ENCODE measurements around the gene ZNF362.
"Not testable (repeated sequence)": the region's sequence is repeated elsewhere in the genome, so short reads cannot be mapped to it uniquely, and the experiment has no call there.

ZNF362 gene

DNA sequence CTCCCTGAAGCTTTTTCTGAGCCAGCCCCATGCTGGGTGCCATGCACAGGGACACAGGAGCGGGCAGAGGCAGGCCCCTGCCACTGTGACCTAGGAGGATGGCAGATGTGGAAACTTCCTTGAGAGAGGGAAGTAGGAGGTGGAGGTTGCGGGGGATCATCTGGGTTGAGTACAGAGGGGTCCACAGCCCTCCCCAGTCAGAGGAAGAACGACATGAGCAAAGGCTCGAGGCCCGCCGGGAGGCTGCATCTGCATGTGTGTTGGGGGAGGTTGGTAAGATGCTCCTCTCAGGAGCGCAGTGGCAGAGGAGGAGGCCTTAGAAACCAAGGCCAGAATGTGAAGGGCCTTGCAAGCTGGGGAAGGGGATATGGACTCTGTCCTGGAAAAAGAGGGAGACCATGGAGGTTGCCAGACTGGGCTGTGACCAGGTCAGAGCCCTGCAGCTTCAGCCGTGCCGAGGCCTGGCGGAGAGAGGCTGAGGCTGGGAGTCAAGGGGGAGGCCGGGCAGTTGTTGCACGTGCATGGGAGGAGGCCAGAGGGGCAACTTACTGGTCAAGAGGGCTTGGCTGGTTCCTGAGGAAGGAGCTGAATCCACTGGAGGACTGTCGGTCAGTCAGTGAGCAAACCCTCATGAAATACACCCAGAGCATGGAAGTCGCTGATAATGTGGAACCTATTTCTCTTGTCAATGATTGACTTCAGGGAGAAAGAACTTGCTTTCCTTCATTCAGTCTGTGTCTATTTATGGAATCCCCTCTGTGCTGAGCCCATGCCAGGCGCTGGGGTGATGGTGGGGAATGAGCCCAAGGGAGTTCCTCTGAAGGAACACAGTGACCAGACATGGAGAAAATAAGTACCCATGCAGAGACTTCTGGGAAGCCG, 32.9 kb downstream of the ZNF362 start:
- no peak for DNase-seq

DNA sequence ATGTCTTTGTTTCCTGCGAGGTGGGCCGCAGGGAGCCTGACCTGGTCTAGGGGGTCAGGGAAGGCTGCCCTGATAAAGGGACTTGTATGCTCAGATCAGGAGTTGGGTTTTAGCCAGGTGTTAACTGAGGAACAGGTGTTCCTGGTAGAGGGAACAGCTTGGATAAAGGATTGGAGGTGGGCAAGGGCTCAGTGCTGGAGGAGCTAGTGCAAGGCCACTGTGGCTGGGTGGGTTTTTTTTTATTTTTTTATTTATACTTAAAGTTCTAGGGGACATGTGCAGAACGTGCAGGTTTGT, 33.5 kb downstream of the ZNF362 start:
- DNase-seq, result no peak

DNA sequence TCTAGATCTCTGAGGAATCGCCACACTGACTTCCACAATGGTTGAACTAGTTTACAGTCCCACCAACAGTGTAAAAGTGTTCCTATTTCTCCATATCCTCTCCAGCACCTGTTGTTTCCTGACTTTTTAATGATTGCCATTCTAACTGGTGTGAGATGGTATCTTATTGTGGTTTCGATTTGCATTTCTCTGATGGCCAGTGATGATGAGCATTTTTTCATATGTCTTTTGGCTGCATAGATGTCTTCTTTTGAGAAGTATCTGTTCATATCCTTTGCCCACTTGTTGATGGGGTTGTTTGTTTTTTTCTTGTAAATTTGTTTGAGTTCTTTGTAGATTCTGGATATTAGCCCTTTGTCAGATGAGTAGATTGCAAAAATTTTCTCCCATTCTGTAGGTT, 34.3 kb downstream of the ZNF362 start:
- not testable (repeated sequence) for DNase-seq

DNA sequence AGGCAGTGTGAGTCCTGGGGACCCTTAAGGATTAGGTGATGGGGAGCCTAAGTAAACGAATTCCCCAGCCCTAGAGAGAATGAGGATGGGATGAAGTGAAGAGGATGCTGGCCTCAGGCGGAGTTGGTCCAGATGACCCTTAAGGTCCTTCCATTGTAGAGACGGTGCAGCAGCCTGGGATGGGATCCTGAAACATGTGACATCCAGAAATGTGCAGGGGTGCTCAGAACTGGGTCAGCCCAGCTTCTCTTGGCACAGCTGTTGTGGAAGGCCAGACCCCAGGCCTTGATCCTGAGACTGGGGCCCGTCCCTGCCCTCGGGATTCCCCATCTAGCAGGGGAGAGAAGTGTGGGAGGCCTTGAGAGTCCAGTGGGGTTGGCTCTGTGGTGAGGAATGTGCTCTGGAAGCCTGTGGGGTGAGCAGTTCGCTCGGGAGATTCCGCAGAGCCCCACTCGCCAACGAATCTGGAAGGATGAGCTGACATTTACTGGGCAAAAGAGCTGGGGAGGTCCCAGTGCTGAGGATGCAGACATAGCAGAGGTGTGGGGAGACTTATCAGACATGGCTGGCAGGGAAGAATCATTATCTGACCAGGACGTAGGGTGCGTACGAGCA, 36.5 kb downstream of the ZNF362 start:
- DNase-seq, result no peak

DNA sequence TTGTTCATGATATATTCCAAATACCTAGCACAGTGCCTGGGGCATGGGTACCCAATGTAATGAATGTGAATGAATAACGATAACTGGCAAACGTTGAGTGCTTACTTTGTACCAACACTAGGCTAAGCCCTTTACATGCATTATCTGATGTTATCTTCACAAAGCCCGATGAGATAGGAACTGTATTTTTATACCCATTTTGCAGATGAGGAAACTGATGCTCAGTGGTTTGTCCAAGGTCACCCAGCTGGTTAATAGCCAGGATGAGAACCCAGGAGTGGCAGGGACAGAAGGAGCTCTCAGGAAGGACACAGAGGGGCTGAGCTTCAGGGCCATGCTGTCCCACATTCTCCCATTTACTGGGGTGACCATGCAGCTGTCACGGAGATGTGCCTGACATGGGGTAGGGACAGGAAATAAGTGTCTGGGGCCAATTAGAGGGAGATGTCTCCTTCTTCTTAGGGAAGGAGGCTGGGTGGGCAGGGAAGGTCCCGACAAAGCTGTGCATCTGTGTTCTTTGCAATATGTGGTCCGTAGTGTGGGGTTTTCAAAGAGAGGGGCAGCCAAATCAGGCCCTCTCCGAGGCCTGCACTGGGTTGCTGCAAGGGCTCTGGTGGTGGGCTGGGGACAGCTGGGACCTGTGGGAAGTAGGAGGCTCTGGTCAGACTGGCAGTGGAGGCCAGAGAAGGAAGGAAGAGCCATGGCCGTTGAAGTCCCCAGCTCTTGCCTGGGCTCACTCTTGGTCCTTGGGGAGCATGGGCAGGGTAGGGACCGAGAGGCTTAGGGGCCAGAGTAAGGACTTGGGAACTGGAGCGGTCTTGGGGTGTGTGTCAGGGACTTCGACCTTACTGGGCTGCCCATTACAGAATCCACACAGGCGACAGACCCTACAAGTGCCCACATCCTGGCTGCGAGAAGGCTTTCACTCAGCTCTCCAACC, 38.0 kb downstream of the ZNF362 start:
- no peak for DNase-seq

DNA sequence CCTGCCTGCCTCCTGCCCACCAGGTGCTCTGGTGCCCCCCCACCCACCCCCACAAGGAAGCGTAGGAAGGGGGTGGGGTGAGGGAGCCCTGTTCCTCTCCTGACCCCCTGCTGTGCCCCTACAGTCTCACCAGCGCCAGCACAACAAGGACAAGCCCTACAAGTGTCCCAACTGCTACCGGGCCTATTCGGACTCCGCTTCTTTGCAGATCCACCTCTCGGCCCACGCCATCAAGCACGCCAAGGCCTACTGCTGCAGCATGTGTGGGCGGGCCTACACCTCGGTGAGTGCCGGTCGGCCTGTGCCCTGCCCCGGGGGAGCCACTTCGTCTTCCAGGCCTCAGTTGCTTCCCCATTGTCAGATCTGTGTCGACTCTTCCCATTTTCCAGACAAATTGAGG, 38.7 kb downstream of the ZNF362 start:
- DNase-seq, result no peak

DNA sequence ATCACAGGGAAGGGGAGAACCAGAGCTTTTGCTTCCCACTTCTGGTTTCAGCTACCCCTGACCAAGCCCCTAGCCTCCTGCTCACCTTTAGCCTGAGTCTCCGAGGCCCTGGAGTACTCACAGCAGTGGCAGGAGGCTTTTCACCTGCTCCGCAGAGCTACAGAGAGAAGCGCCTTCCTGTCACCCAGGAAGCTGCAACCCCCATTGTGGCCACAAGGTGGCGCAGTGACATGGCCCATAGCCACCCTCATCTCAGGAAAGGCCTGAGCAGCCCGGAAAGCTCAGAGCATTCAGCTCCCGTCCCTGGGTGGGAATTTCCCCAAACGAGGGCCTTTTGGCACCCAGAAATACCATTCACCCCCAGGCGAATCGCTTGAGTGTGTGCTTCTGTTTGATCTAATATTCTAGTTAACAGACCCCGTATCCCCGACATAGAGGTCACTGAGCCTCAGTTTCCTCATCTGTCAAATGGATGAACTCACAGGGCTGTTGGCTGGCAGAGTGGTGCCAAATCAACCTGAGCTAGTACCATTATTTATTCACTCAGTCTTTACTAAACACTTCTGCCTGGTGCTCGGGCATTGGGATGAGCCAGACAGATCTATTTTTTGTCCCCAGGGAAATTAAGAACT, 39.3 kb downstream of the ZNF362 start:
- peak; percentile 85 for DNase-seq

DNA sequence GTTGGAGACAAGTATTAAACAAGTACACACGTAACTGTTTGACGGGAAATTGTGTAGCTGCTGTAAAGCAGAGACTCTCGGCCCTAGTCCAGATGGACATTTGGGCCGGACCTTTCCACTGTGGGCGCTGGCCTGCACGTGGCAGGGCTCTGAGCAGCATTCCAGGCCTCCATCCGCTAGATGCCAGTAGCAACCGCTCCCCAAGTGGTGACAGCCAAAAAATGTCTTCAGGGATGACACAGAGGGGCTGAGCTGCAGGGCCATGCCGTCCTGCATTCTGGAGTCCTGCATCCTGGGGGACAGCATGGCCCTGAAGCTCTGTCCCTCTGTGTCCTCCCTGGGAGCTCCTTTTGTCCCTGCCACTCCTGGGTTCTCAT, 39.8 kb downstream of the ZNF362 start:
- DNase-seq, result no peak

DNA sequence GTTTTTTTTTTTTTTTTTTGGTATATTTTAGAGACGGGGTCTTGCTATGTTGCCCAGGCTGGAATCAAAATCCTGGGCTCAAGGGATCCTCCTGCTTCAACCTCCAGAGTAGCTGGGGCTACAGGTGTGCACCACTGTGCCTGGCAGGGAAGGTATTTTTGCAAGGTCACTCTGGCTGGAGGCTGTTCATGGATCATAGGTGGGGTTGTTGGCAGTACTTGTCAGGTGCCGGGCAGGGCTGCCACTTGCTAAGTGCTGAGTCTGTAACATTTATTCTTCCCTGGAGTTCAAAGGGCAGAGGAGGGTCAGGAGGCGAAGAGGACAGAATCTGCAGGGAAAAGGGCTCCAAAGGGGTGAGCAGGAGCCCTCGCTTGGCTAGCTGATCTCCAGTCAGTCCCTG, 40.5 kb downstream of the ZNF362 start:
- DNase-seq, result no peak

DNA sequence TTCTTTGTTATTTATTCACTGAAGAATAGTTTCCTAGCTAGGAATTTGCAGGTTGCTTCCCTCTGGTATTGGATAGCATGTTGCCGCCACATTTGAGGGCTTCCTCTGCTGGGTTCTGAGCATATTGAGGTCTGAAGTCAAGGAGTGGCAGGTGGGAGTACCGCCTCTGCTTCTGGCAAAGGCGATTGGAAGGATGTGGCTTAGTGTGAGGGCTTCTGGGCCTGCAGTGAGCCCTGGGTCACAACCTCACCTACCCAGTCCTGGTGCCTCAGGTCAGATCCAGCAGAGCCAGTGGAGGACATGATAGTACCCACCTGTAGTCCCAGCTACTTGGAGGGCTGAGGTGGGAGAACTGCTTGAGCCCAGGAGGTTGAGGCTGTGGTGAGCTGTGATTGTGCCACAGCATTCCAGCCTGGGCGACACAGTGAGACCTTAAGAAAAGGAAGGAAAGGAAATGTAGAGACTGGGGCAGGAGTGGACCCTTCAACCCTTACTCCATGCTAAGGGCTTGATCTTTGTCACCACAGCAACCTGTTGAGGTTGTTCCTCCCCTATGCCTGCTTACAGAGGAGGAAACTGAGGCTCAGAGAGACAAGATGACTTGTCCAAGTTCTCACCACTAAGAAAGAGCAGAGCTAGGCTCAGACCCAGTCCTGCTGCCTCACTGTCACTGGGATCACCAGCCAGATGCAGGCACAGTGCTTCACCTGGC, 41.8 kb downstream of the ZNF362 start:
- DNase-seq, result no peak

DNA sequence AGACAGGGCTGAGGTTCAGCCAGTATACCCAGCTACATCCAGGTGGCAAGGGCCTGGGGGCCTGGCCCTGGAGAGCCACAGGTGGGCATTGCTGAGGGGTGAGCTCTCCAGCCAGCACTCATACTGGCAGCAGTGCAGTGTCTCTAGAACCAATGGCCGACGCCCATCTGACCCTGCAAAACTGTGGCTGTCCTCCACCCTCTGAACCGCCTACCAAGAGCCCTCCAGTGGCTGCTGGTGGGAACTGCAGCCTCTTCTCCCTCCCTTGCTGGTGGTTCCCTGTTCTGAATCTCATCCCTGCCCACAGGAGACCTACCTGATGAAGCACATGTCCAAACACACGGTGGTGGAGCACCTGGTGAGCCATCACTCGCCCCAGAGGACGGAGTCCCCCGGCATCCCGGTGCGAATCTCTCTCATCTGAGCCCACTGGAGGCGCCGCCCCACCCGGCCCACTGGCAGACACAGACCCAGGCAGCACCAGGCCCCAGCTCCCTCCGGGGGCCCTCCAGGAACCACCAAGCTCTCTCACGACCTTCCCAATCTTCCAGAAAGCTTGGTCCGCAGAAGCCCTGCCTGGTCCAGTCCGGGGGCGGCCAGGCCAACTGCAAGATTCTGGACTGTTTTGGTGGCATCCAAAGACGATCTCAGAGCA, 42.5 kb downstream of the ZNF362 start:
- DNase-seq, result peak; percentile 57

DNA sequence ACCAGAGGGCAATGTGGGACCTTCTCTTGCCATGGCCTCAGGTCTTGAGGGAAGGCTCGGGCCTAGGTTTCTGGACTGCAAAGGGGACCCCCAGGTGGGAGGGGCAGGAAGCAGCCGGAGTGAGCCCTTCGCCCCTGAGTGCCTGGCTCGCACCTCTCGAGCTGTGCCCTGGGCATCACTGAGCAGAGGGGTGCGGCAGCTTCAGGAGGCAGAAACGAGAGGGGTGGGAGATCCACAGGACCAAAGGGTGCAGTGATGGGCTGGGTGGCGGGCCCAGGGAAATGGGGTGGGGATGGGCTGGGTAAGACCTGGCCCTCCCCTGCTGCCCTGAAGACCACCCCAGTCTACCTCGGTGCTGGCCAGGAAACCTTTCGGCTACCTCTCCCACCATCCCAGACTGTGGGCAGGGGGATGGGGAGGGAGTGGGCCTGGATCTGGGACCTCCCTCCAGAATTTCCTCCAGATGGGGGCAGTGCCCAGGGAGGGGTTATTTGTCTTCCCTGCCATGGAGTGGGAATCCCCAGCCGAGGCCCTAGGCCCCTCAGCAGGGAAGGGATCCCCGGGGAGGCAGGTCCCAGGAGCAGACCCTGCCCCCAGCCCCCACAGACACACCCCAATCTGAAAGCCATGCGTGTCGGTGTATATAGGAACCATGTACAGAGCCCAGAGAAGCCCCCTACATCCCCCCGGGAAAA, 43.3 kb downstream of the ZNF362 start:
- no peak for DNase-seq

DNA sequence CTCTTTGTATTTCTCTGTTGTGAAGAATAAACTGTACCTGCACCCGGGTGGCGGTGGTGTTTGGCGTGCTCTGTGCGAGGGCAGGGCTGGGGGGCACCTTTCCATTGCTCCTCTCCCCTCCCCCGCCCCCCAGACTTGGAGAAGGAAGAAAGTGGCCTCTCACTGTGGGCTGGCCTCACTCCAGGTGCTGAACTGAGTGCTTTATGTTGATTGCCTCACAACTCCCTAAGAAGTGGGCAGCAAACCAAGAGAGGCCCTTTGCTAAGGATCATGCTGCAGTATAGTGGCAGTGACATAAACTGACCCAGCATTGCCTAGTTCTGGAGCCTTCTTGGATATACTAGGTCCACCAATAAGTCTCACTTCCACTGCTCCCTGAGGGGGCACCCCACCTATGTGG, 44.4 kb downstream of the ZNF362 start:
- no peak for DNase-seq

DNA sequence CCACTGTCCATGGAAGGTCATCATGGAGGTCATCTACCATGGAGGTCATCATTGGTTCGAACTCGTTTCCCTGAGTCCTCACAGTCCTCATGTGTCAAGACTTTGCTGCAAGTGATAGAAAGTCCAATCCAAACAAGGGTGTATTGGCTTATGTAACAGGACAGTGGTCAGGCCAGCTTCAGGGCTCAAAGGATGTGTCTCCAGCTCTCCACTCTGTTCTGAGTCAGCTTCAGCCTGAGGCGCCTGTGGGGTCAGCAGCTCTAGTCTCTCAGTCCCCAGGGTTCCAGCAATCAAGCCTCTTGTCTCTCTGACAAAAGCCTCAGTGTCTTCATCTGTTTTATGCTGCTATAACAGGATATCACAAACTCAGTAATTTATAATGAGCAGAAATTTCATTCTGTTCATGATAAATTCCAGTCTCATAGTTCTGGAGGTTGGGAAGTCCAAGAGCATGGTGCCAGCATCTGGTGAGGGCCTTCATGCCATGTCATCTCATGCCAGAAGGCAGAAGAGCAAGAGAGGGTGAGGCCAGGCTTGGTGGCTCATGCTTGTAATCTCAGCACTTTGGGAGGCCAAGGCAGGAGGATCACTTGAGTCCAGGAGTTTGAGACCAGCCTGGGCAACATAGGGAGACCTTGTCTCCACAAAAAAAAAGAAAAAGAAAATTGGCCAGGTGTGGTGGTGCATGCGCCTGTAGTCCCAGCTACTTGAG, 45.1 kb downstream of the ZNF362 start:
- no peak for DNase-seq

DNA sequence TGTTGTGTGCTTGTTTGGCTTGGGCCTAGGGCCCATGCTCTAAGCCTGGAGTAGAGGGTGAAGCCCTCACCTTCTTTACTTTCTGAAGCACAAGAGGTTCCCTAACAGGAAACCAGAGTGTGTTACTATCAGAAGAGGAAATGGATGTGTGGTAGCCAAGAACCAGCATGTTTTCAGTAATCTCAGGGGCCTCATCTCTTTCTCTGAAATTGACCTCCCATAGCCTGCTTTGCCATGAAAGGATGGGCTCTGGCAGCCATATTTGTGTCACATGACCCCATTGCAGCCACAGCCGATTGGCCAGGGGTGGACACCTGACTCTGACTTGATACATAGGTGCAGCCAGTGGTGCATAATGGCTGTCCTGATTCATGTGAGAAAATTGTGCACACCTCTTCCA, 46.0 kb downstream of the ZNF362 start:
- DNase-seq, result peak; percentile 20

DNA sequence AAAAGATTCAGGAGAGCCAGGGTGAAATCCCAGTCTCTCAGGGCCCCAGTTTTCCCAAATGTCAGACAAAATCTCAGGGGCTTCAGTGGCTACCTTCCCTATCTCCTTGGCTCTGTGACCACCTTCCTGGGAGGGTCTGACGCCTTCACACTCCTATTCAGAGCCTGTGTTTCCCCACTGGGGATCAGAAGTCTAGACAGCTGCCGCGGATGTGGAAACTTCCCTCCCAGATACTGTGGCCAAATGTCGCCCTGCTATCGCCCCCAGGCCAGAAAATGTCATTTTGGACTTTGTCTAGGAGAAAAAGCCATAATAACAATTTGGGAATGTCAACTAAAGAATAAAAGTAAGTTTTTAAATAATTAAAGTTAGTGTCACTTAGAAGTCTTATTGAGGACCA, 48.7 kb downstream of the ZNF362 start:
- no peak for DNase-seq

DNA sequence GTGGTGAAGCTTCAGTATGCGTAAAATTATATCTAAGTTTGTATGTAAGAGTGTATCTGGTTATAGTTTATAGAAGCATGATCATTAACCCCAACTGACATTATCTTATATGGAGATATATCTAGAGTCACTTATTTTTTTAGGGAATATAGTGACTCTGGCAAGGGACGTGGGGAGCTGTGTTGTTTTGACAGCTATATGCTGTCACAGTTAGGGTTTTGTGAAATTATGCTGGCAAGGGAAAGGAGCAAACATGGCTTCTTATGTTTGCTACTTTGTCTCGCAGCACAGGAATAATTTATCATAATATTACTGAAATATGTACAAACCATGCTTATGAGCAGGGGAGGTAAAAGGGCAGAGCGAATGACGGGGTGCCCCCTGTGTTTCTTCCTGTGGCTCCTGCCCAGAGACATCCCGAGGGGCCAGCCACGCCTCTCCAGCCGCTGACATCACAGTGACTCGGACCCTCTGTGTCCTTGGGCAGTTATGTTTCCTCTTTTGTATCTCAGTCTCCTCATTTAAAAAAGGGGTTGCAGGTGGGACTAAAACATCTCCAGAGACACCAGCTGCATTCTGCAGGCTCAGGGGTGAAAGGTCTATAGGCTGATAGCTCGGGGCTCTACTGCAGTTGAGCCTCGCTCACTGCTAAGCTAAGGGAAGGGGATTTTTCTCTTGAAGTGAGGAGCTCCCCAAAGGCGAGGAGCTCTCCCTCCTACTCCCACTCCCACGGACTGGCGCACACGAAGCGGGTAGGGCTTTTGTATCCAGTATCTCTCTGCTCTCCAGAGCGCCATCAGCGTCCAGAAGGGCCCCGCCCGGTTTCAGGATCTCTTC, 49.7 kb downstream of the ZNF362 start:
- DNase-seq, result no peak

DNA sequence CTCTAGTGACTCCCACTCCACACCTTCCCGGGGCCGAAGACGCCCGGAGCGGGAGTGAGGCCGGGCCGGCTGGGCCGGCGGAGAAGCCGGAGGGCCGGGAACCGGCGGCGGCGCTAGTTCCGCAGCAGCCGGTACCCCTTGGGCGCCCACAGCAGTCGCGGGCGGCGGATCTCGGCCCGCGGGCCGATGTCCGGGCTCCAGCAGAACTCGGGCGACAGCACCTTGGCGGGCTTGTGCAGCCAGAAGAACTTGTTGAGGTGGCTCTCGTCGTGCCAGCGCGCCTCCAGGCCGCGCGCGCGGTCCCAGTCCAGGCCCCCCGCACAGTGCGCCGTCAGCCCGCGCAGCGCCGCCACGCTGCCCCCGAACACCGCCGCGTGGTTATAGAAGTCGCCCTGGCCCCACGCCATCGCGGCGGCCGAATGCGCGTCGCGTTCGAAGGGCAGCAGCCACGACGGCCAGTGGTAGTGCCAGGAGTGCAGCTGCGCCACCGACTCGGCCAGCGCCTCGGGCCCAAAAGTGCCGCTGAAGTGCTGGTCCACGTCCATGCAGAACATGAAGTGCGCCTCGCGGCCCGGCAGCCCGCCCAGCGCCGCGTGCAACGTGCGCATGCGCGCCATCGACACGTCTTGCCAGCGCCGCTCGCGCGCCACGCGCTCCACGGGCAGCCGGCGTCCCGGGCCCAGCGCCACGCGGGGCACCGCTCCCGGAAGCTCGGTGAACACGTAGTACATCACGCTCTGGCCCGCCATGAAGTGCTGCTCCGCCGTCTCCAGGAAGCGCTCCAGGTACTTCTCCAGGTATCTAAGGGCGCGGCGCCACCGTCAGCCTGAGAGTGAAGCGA, 50.6 kb downstream of the ZNF362 start:
- DNase-seq, result no peak

DNA sequence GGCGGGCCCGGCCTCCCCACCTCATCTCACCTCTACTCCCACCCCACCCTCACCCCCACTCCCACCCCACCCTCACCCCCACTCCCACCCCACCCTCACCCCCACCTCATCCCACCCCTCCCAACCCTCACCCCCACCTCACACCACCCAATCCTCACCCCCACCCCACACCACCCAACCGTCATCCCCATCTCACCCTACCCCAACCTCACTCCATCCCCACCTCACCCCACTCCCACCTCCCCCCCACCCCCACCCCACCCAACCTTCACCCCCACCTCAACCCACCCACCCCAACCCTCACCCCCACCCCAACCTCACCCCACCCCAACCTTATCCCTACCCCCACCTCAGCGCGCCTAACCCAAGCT, 51.2 kb downstream of the ZNF362 start:
- DNase-seq, result no peak

Measured in CD4-positive, alpha-beta T cell treated with Interleukin-21 for 1 hour (primary cell).